ENCODE data around the gene PRKCZ.

Gene PRKCZ

DNA sequence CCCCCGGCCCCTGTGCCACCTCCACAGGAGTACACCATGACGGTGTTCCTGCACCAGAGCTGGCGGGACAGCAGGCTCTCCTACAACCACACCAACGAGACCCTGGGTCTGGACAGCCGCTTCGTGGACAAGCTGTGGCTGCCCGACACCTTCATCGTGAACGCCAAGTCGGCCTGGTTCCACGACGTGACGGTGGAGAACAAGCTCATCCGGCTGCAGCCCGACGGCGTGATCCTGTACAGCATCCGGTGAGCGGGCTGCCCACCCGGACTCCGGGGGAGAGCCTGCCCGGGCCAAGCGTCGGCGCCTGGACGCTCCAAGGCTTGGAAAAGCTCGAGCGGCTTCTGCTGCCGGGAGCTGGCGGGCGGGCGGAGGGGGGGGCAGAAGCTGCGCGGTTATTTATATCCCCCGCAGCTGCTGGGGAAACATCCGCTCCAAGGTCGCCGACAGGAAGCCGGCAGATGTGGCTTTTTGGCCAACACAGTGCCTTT, 24.7 kb upstream of the PRKCZ start:
- DNase-seq: peak; percentile 46 to 50

DNA sequence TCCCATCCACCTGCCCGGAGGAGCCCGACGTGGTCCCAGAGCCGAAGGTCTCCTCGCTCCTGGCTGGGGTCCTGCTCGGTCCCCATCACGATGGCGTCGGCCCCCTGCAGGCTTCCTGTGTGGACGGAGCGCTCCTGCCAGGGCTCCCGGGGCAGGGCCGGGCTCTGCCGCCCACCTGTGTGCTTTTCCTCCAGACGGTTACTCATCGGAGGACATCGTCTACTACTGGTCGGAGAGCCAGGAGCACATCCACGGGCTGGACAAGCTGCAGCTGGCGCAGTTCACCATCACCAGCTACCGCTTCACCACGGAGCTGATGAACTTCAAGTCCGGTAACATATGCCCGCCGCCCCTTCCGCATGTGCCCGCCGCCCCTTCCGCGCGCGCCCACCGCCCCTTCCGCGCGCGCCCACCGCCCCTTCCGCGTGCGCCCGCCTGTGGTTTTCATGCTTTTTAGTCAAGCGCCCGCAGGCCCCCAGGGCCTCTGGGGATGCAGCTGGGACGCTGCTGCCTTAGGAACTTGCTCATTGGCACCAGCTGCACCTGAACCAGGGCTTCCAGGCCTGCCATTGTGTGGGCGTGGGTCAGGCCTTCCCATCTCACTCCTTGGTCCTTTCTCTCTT, 22.1 kb upstream of the PRKCZ start:
- DNase-seq: no peak

DNA sequence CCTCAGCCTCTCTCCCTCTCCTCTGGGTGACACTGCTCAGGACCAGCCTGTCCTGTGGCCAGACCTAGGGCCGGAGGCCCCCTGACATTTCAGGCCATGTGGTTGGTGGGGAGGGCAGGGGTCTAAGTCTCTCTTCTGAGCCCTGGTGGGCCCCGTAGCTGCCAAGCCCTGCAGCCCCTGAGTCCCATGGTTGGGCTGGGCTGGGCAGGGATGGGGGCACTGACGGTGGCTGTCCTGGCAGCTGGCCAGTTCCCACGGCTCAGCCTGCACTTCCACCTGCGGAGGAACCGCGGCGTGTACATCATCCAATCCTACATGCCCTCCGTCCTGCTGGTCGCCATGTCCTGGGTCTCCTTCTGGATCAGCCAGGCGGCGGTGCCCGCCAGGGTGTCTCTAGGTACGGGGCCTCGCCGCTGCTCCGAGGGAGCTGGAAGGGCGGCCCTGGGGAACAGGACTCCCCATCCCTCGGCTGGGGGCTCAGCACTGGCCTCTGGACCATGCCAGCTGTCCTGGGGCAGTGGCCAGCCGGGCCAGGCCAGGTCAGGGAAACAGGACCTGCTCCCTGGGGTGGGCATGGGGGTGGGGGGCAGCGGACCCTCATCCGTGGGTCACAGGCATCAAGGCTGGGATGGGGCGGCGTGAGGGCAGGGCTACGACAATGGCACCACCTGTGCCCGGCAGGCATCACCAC, 21.2 kb upstream of the PRKCZ start:
- no peak for DNase-seq

GRCh38 chr1:2029561-2029960, 20.6 kb upstream of the PRKCZ start:
- no peak for DNase-seq

GRCh38 chr1:2030076-2030871, 19.9 kb upstream of the PRKCZ start:
- DNase-seq: no peak

DNA sequence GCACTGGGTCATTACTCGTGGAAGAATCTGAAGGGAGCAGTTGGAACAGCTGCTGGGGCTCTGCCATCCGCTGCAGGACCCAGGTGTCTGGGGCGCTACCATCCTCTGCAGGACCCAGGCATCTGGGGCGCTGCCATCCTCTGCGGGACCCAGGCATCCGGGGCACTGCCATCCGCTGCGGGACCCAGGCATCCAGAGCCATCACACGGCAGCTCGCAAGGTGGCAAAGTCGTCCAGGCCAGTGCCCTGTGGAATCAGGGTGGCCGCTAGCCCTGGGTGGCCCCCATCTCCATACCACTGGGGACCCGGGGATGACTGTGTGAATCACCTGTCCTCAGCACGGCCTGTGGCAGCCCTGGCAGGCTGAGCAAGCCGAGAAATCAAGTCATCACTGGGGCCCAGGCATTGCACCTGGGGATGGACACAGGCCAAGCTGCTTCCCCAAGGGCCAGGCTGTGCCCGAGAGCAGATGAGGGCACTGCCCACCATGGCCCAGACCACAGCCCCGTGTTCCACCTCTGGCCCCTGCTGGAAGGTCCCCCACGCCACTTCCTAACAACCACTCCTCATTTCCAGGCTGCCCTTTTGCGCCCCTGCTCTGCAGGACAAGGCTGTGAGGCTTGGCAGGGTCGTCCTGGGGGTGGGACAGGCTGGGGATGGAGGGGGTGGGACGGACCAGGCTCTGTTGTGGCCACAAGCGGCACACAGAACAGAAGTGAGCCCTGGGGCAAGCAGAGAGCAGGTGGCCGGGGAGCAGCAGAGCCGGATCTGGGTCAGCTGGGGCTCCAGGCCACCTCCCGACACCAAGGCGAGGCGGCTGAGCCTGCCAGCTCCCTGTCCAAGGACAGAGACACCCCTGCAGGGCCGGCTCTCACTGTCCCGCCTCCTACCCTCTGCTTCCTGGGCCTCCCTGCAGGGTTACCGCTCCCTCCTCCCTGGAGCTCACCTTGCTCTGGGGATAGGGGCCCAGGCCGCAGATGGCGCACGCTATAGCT, 18.4 kb upstream of the PRKCZ start:
- no peak for DNase-seq

- DNase-seq: no peak
Measured at GRCh38 chr1:2032737-2033136, 17.5 kb upstream of the PRKCZ start.

- DNase-seq: no peak
Measured at GRCh38 chr1:2033165-2033564, 17.0 kb upstream of the PRKCZ start.

GRCh38 chr1:2036287-2036686, 13.9 kb upstream of the PRKCZ start:
- DNase-seq: no peak

DNA sequence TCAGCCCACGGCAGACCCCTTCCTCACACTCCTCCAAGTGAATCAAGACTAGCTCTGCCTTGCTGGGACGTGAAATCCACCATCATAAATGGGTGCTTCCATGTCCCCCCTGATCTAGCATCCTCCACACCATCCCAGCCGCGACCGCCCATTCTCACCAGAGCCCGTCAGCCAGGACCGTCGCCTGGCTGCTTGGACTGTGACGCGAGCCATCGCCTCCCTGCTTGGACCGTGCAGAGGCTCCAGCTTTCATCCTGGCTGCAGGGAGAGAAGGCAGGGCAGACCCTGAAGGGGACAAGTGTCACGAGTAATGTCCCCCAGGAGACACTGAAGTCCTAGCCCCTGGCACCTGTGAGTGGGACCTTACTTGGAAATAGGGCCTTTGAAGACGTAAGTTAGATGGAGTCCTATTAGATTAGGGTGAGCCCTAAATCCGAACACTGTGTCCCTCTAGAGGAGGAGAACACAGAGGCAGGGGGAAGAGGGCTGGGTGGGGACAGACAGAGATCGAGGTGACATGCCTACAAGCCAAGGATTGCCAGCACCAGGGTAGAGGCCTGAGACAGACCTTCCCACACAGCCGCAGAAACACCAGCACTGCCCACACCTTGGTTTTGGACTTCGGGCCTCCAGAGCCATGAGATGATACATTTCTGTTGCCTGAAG, 12.8 kb upstream of the PRKCZ start:
- no peak for DNase-seq

DNA sequence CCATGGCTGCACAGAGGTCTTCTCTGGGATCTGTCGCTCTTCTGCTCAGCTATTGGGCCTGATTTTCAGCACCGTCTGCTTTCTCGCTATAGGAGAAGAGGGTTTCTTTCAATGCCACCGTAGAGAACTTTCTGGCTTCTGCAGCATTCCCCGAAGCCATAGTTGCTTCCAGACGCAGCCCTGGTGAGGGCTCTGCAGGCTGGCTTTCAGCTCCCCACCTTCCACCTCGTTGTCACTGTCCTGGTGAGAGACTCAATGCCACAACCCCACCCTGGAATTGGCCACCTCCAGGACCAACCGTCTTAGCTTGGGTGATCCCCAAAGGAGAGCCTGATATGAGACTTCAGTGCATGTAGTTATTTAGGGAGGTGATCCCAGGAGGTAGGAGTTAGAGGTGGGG, 12.0 kb upstream of the PRKCZ start:
- no peak for DNase-seq

- DNase-seq: no peak
Measured at GRCh38 chr1:2039251-2039650, 11.0 kb upstream of the PRKCZ start.

GRCh38 chr1:2041305-2041704, 8.9 kb upstream of the PRKCZ start:
- no peak for DNase-seq

DNA sequence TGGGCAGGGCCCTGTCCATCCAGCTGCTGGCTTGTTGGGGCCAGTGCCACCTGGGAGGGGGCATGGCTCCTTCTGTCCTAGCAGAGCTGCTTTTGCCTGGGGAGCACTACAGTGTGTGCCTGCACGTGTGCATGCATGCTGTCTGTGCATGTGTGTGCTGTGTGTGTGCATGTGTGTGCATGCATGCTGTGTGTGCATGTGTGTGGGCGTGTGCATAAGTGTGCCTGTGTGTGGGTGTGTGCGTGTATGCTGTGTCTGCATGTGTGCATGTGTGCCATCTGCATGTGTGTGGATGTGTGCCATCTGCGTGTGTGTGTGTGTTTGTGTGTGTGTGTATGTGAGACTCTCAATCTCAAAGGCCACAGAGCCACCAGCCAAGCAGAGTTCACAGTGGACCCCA, 8.3 kb upstream of the PRKCZ start:
- DNase-seq: no peak

DNA sequence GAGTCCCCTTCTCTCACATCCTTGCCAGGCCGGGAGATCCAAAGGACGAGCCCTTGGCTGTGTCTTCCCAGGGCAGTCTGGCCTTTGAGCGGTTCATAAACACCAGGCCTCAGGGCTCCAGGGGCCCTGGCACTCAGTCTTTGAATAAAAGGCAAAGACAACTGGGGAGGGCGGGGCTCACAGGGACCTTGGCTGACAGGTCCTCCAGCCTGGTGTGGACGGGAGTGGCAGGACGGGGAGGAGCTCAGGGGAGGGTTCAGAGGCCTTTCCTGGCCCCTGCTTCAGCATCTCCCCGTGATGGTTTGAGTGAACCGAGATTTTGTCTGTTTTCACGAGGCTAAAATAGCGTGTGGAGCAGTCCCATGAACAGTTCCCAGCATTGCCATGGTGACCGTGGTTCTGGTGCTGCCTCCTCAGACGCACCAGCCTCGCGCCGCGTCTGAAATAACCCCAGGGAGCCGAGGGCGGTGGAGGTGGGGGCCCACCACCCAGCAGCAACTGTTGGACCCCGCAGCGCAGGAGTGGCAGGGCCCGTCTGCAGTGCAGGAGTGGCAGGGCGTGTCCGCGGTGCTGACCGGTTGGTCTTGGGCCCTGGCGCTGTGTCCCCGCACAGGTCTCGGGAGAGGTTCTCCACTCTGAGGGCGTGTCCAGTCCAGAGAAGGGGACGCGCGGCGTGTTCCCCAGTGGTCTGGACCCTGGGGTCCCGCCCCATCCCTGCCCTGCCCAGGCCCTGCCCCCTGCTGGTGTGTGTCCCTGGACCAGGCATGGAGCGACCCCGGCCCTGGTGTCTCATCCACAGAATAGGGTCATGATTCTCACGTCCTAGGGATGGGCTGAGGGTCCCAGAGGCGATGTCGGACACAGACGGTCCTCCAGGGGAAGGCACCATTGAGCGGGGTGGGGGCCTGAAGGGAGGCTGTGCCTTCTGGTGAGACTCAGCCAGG, 7.1 kb upstream of the PRKCZ start:
- DNase-seq: no peak

DNA sequence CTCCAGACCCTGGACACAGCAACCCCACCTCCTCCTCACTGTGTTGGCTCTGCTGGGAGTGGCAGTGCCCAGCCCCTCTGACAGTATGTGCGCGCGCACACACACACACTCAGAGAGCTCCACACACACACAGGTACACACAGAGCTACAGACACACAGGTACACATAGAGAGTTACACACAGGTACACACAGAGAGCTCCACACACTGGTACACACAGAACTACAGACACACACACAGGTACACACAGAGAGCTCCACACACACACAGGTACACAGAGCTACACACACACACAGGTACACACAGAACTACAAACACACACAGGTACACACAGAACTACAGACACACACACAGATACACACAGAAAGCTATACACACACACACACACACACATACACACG, 6.3 kb upstream of the PRKCZ start:
- DNase-seq: no peak

- DNase-seq: peak; percentile 19 to 44
Measured at GRCh38 chr1:2044510-2045319, 5.5 kb upstream of the PRKCZ start.

GRCh38 chr1:2045468-2046173, 4.6 kb upstream of the PRKCZ start:
- no peak for DNase-seq

- no peak for DNase-seq
Measured at GRCh38 chr1:2046174-2046917, 3.9 kb upstream of the PRKCZ start.

Data from Kasumi-1 (cell line).